EH (cell line): Measurements from ENCODE around the gene PDGFB.

Experiments used
- DNase-seq: peaks from one replicate; pipeline ENCODE4 v3.0.0-alpha.2; 2015; ENCODE audit warnings: low read depth

The PDGFB gene

GRCh38 chr22:39205344-39206021 lies 39.3 kb downstream of the PDGFB start:
- DNase-seq, result peak; percentile 79

GRCh38 chr22:39204216-39204615 lies 40.6 kb downstream of the PDGFB start:
- no peak for DNase-seq

GRCh38 chr22:39197578-39197977 lies 47.2 kb downstream of the PDGFB start:
- DNase-seq, result no peak

GRCh38 chr22:39194098-39194497 lies 50.7 kb downstream of the PDGFB start:
- DNase-seq, result no peak

GRCh38 chr22:39188809-39189208 lies 56.0 kb downstream of the PDGFB start:
- DNase-seq, result no peak

- peak; percentile 55 for DNase-seq
These were observed 59.2 kb downstream of the PDGFB start for GRCh38 chr22:39185601-39186012.

- DNase-seq, result no peak
These were observed 59.9 kb downstream of the PDGFB start for GRCh38 chr22:39184586-39185577.

- DNase-seq, result peak; percentile 70
These were observed 60.7 kb downstream of the PDGFB start for GRCh38 chr22:39183991-39184585.

- peak; percentile 34 for DNase-seq
These were observed 62.2 kb downstream of the PDGFB start for GRCh38 chr22:39182478-39183030.

GRCh38 chr22:39181778-39182177 lies 63.0 kb downstream of the PDGFB start:
- DNase-seq, result no peak

GRCh38 chr22:39181356-39181755 lies 63.4 kb downstream of the PDGFB start:
- no peak for DNase-seq

- no peak for DNase-seq
These were observed 64.9 kb downstream of the PDGFB start for GRCh38 chr22:39179841-39180335.

GRCh38 chr22:39179401-39179827 lies 65.4 kb downstream of the PDGFB start:
- DNase-seq, result no peak

GRCh38 chr22:39178206-39179111 lies 66.3 kb downstream of the PDGFB start:
- DNase-seq, result peak; percentile 73

GRCh38 chr22:39177791-39178190 lies 67.0 kb downstream of the PDGFB start:
- no peak for DNase-seq

GRCh38 chr22:39177456-39177775 lies 67.4 kb downstream of the PDGFB start:
- DNase-seq, result no peak

- DNase-seq, result peak; percentile 34
These were observed 67.9 kb downstream of the PDGFB start for GRCh38 chr22:39176714-39177455.

GRCh38 chr22:39176143-39176713 lies 68.6 kb downstream of the PDGFB start:
- peak; percentile 93 for DNase-seq

- DNase-seq, result peak; percentile 44
These were observed 69.2 kb downstream of the PDGFB start for GRCh38 chr22:39175353-39176142.
